Measurements from ENCODE around the gene TPP1.

The TPP1 gene

DNA sequence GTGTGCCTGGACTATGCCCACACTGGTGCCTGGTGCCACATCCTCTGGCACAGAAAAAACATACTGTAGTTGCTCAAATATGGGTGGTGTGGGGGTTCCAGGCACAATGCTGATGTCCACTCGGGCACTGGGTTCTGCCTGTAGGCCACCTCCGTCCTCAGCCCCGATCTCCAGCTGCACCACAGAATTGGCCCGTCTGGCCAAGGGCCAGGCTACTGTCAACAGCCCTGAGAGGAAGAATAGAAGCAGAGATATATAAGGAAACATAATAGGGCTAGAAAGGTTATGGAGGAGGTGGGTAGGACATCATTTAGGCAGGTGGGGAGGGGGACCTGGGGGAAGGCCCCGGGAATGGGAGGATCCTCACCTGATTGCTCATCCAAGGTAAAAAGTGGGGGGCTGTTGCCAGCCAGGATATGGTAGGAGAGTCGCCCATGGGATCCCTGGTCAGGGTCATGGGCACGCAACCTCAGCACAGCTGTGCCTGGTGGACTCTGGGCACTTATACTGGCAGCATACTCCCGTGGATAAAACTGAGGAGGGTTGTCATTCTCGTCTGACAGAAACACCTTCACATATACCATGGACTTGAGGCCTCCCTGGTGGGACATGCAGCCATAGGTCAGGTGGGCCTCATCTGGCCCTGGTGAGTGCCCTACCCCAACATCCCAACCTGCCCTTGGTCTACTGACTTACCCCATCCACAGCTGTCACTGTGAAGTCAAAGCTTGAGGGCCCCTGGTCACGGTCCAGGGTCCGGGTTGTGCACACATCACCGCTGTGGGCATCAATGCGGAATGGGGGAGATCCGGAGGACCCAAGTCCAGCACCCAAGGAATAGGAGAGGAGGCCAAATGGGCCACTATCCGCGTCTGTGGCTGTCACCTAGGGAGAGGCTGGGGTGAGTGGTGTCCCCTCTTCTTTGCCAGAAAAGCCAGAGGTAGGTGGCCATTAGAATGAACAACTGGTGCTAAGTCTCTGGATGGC lies 14.5 kb upstream of the TPP1 start:
- no peak overlapping the region for H3K4me2 ChIP-seq (ENCODE audit: low read depth, low read length, poor library complexity, severe bottlenecking)
- no peaks in the 10 kb centered on the region for H3K36me3 ChIP-seq (ENCODE audit: insufficient read depth, low read length)
- no peaks in the 10 kb centered on the region for H3K27me3 ChIP-seq (ENCODE audit: insufficient read depth, low read length, poor library complexity, severe bottlenecking)
- no peaks in the 10 kb centered on the region for H3K9me2 ChIP-seq (replicated peaks; ENCODE audit: low read depth, low read length)
- no peak overlapping the region for H3K4me3 ChIP-seq (ENCODE audit: low read length, poor library complexity, severe bottlenecking)
- no peak overlapping the region for H3K9ac ChIP-seq (ENCODE audit: low read depth, low read length, poor library complexity, severe bottlenecking)
- no peaks in the 10 kb centered on the region for H3K9me3 ChIP-seq (ENCODE audit: insufficient read depth, low read depth, low read length)
- no peaks in the 10 kb centered on the region for H3F3A ChIP-seq (ENCODE audit: low read depth)
- H4K20me1 ChIP-seq (ENCODE audit: insufficient read depth, low read length, poor library complexity, severe bottlenecking), result no peaks in the 10 kb centered on the region
- no peaks in the 10 kb centered on the region for H3K79me2 ChIP-seq (ENCODE audit: insufficient read depth, low read length)
- no peak for TF ChIP-seq EZH2phosphoT487 (IDR thresholded peaks at IDR 0.05; ENCODE audit: borderline replicate concordance)
- TF ChIP-seq, protein P1, sequence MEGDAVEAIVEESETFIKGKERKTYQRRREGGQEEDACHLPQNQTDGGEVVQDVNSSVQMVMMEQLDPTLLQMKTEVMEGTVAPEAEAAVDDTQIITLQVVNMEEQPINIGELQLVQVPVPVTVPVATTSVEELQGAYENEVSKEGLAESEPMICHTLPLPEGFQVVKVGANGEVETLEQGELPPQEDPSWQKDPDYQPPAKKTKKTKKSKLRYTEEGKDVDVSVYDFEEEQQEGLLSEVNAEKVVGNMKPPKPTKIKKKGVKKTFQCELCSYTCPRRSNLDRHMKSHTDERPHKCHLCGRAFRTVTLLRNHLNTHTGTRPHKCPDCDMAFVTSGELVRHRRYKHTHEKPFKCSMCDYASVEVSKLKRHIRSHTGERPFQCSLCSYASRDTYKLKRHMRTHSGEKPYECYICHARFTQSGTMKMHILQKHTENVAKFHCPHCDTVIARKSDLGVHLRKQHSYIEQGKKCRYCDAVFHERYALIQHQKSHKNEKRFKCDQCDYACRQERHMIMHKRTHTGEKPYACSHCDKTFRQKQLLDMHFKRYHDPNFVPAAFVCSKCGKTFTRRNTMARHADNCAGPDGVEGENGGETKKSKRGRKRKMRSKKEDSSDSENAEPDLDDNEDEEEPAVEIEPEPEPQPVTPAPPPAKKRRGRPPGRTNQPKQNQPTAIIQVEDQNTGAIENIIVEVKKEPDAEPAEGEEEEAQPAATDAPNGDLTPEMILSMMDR (conservative IDR thresholded peaks at IDR 0.05; ENCODE audit: low read length), result no peak
- H2AFZ ChIP-seq (ENCODE audit: low read length), result no peak overlapping the region
- peaks cover 9% of the 10 kb centered on the region for H3K4me1 ChIP-seq (ENCODE audit: insufficient read depth, low read length, poor library complexity, severe bottlenecking)

DNA sequence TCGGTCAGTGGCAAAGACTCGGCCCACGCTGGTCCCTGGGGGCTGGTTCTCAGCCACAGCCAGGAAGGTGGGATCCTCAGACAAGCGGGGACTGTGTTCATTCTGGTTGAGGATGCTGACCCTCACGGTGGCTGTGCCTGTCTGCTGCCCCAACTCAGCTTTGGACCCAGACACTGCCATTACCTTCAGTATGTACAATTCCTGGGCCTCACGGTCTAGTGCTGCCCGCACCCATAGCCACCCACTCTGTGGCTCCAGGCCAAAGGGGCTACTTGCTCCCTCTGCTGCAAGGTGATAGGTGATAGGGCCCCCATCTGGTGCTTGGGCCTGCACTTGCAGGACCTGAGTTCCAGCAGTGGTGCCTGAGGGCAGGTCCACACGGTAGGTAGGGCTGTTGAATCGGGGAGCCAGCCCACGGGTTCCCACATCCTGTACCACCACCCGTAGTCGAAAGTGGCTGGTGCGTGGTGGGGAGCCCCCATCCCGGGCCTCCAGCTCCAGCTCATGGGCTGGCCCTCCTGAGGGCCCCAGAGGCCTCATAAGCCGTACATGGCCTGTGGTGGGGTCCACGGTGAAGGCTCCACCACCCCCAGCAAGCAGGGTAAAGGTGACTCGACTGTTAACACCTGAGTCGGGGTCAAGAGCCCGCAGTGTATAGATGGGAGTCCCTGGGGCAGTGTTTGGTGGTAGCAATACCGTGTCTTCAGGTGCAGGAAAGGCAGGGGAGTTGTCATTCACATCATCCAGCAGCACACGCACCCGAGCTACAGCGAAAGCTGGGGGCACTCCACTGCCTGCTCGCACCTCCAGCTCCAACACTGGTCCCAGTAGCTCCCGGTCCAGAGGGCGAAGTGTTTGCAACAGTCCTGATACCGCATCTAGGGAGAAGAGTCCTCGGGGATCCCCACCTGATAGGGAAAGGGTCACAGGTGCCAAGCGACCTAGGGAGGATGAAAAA lies 13.2 kb upstream of the TPP1 start:
- no peaks in the 10 kb centered on the region for H4K20me1 ChIP-seq (ENCODE audit: insufficient read depth, low read length, poor library complexity, severe bottlenecking)
- H3K27me3 ChIP-seq (ENCODE audit: insufficient read depth, low read length, poor library complexity, severe bottlenecking), result no peaks in the 10 kb centered on the region
- no peak overlapping the region for H3K4me2 ChIP-seq (ENCODE audit: low read depth, low read length, poor library complexity, severe bottlenecking)
- TF ChIP-seq, protein P1 (conservative IDR thresholded peaks at IDR 0.05; ENCODE audit: low read length), result no peak
- no peak for TF ChIP-seq EZH2phosphoT487 (IDR thresholded peaks at IDR 0.05; ENCODE audit: borderline replicate concordance)
- no peaks in the 10 kb centered on the region for H3K9me3 ChIP-seq (ENCODE audit: insufficient read depth, low read depth, low read length)
- H3F3A ChIP-seq (ENCODE audit: low read depth), result no peaks in the 10 kb centered on the region
- no peaks in the 10 kb centered on the region for H3K79me2 ChIP-seq (ENCODE audit: insufficient read depth, low read length)
- H3K4me3 ChIP-seq (ENCODE audit: low read length, poor library complexity, severe bottlenecking), result no peak overlapping the region
- no peaks in the 10 kb centered on the region for H3K36me3 ChIP-seq (ENCODE audit: insufficient read depth, low read length)
- H3K4me1 ChIP-seq (ENCODE audit: insufficient read depth, low read length, poor library complexity, severe bottlenecking), result peaks cover 14% of the 10 kb centered on the region
- H2AFZ ChIP-seq (ENCODE audit: low read length), result no peak overlapping the region
- no peak overlapping the region for H3K9ac ChIP-seq (ENCODE audit: low read depth, low read length, poor library complexity, severe bottlenecking)
- no peaks in the 10 kb centered on the region for H3K9me2 ChIP-seq (replicated peaks; ENCODE audit: low read depth, low read length)

DNA sequence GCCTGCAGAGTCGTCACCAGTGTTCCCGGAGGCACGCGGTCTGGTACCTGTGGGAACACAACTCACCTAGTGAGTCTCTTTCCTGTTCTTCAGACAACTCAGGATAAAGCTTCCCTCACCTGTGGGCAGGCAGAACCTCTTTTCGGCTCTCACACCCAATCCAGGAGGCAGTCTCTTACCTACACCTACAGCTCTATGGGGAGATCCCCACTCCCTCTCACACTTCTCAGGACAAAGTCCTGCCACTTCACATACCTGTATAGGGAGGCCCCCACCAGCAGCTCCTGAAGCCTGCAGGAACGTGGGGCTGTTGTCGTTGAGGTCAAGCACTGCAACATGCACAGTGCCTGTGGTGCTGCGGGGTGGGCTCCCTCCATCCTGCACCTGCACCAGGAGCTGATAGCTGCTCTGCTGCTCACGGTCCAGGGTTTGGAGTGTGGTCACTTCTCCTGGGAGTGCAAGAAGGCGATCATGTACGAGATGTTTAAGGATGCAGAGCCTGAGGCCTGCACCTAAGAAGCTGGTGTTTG lies 12.2 kb upstream of the TPP1 start:
- Histone ChIP-seq H3K4me3 (ENCODE audit: low read length, poor library complexity, severe bottlenecking) (no peak overlapping the region), H3K4me1 (ENCODE audit: insufficient read depth, low read length, poor library complexity, severe bottlenecking) (peaks cover 14% of the 10 kb centered on the region), H3F3A (ENCODE audit: low read depth) (no peaks in the 10 kb centered on the region), H3K4me2 (ENCODE audit: low read depth, low read length, poor library complexity, severe bottlenecking) (no peak overlapping the region), H3K9ac (ENCODE audit: low read depth, low read length, poor library complexity, severe bottlenecking) (no peak overlapping the region), H4K20me1 (ENCODE audit: insufficient read depth, low read length, poor library complexity, severe bottlenecking) (no peaks in the 10 kb centered on the region), H2AFZ (ENCODE audit: low read length) (no peak overlapping the region), H3K9me2 (replicated peaks; ENCODE audit: low read depth, low read length) (no peaks in the 10 kb centered on the region), H3K9me3 (ENCODE audit: insufficient read depth, low read depth, low read length) (no peaks in the 10 kb centered on the region), H3K79me2 (ENCODE audit: insufficient read depth, low read length) (no peaks in the 10 kb centered on the region), H3K36me3 (ENCODE audit: insufficient read depth, low read length) (no peaks in the 10 kb centered on the region), H3K27me3 (ENCODE audit: insufficient read depth, low read length, poor library complexity, severe bottlenecking) (no peaks in the 10 kb centered on the region)
- TF ChIP-seq, protein P1 (conservative IDR thresholded peaks at IDR 0.05; ENCODE audit: low read length), result no peak
- TF ChIP-seq EZH2phosphoT487 (IDR thresholded peaks at IDR 0.05; ENCODE audit: borderline replicate concordance), result no peak

All from Loucy (cell line).